Transverse colon (tissue), 3 donors: ENCODE results near the gene TBATA.

Source experiments
- CTCF ChIP-seq, 5 experiments: fragments of 200-600 bp in 3 of 5; fragments of 450-650 bp in 2 of 5; sonication (generic) in 3 of 5; IDR thresholded peaks; 1 replicate in 2 of 5; 2 replicates in 3 of 5; pipeline ENCODE4 v1.5.1; 2016 to 2017; ENCODE audit warnings: antibody characterized with exemption in 5 of 5, inconsistent platforms in 3 of 5, mild to moderate bottlenecking in 2 of 5, moderate library complexity in 1 of 5
- POLR2A ChIP-seq: fragments of 450-650 bp; IDR thresholded peaks from one replicate; pipeline ENCODE4 v1.6.1; 2016; ENCODE audit warnings: antibody characterized with exemption, mild to moderate bottlenecking, moderate library complexity

GRCh38 chr10:70774810-70775678 is 10.1 kb downstream of the TBATA start:
- TF ChIP-seq CTCF (IDR thresholded peaks at IDR 0.05) (no peak), POLR2A (no peak)
